GM21529 (cell line): ENCODE results near the gene TNFSF12.
A peak's percentile ranks its signal among the peaks of the same experiment; 100 is the strongest.
"Not testable (repeated sequence)": the region's sequence is repeated elsewhere in the genome, so short reads cannot be mapped to it uniquely, and the experiment has no call there.

Experiments used
- ATAC-seq: cut with Tn5 transposase; IDR thresholded peaks from one replicate; pipeline ENCODE4 v1.9.1; 2021; ENCODE audit not compliant: unreplicated experiment

TNFSF12 gene

GRCh38 chr17:7583253-7584109 is 34.6 kb downstream of the TNFSF12 start, which contains the start of gene MPDU1:
Gene MPDU1 (plus strand): TSS chr17:7583852. CDS start chr17:7583863, 11 bp downstream.
- ATAC-seq, result peak; percentile 61

DNA sequence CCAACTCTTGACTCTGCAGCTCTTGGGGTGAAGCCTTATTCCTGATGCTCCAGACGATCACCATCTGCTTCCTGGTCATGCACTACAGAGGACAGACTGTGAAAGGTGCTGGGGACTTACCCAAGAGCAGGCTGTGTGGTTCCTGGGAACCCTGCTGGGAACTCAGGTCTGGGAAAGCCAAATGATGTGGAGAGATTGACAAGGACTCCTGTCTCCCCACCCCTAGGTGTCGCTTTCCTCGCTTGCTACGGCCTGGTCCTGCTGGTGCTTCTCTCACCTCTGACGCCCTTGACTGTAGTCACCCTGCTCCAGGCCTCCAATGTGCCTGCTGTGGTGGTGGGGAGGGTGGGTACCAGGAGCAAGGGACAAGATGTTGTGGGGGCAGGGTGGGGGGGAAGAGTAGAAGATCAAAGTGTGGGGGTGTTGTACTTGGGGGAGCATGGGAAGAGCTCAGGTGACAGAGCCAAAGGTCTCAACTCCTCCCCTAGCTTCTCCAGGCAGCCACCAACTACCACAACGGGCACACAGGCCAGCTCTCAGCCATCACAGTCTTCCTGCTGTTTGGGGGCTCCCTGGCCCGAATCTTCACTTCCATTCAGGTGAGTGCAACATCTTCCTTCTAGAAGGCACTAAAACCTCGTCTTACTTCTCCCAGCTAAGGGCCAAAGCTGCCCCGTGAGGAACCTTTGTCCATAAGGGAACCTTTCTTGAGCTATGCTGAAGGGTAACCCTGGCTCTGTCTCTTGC is 38.0 kb downstream of the TNFSF12 start:
- ATAC-seq, result no peak

GRCh38 chr17:7587420-7588151 is 38.7 kb downstream of the TNFSF12 start:
- no peak for ATAC-seq

- ATAC-seq, result no peak
Observed at GRCh38 chr17:7588553-7589203, 39.8 kb downstream of the TNFSF12 start.

GRCh38 chr17:7589204-7589868 is 40.5 kb downstream of the TNFSF12 start:
- ATAC-seq, result no peak

DNA sequence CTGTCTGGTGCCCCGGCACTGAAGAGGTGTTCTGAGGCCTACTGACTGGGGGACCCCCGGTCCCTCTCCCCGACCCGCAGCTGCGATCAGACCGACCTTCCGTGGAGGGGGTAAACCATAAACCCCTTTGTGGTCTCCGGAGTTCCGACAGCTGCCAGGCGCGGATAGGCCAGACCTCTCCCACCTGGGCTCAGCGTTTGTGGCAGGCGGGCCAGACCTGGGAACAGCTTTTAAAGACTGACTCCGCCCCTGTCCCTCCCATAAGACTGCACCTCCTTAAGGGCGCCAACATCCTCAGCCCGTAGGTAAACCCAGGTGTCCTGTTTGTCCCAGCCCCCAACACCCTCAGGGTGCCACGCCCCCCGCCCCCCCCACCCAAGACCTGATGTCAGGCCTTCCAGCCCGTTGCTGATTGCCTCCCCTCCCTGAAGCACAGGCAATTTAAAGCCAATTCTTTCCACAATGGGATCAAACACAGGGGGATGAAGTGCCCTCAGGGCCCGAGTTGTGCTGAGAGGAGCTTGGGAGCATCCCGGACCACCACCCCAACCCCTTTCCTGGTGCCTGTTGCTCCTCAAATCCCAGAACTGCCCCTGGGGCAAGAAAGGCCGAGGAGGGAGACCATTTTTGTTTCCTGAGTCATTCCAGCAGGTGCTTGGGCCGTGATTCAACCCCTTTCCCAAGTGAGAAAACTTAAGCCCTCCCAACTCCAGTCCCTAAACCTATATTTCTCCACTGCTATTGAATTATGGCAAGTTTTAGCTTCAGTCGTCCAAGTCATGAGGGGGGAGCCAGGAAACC is 41.2 kb downstream of the TNFSF12 start, which contains the start of gene SOX15:
TSS of gene SOX15 (minus strand) at position 204 of the 801 bp plus-strand sequence. CDS start 418 bp downstream, outside the sequence.
- ATAC-seq, result no peak

- no peak for ATAC-seq
Observed at GRCh38 chr17:7590743-7591142, 41.9 kb downstream of the TNFSF12 start.

GRCh38 chr17:7591596-7591995 is 42.7 kb downstream of the TNFSF12 start:
- no peak for ATAC-seq

DNA sequence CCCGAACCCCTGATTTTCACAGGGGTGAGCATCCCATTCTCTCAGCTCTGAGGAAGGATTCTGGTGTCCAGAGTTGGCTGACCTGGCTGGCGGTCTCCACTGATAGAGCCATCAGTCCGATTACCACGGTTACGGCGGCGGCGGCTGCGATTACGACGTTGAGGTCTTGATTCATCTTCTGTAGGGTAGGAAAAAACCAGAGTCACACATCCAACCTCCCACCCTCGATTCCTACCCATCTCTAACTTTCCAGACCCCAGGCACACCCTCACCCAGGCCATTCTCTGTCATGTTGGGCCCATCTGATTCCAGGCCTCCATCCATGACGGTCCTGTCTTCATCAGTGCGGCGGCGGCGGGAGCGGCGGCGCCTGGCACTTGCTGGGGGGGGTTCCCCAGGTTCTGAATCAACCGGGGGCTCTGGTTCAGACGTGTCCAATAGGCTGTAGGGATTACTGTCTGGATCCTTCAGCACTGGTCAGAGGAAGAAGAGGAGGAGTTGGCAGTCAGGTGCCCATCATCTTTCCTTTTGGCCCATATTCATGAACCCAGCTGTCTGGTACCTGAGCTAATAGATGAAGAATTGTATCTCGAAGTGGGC is 43.7 kb downstream of the TNFSF12 start:
- ATAC-seq, result no peak

DNA sequence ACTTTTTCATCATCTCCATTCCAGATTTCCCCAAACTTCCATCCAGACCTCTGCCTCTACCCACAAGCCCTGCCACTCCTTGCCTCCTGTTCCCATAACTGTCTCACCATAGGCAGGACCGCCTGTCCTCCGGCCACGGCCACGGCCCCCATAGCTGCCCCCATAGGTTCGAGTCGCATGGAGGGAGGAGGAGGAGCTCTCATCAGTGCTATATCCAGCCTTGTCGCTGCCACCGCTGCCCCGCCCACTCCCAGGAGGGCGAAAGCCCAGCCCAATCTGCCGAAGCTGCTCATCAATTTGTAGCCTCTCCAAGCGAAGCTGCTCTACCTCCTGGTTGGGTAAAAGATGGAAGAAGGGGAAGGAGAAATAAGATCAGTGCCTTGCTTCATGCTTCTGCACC is 44.4 kb downstream of the TNFSF12 start:
- no peak for ATAC-seq

GRCh38 chr17:7597561-7597960 is 48.7 kb downstream of the TNFSF12 start:
- ATAC-seq, result not testable (repeated sequence)

DNA sequence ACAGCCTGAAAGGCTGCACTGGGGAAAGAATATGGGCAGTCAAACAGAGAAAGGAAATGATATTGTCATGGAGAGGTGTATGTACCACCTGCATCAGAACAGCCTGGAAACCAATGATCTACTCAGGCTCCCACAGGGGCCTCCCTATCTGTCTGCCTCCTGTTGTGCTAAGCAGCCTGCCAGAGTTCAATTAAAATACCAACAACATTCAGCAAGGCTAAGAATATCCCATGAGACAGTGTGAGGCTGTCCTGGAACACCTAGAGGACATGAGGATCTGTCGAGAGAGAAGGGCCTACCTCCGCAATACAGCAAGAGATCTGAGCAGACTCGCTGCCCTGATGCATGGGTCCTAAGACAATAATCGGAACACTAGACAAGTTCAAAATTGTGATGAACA is 57.4 kb downstream of the TNFSF12 start:
- no peak for ATAC-seq
